SK-N-SH treated with all-trans-retinoic acid at 6 μM for 48 hours (cell line): Measurements from ENCODE around the gene CT45A3.
"Not testable (repeated sequence)": the region's sequence is repeated elsewhere in the genome, so short reads cannot be mapped to it uniquely, and the experiment has no call there.

Experiments
- ATAC-seq: fragments of 200-7000 bp; cut with Tn5 transposase; 3 replicates; pipeline ENCODE4 v1.9.1; 2020; ENCODE audit warnings: mild to moderate bottlenecking, moderate library complexity
- ARNTL ChIP-seq: fragments of 450-650 bp; formaldehyde crosslinking; IDR thresholded peaks from 2 replicates; pipeline ENCODE4 v1.5.0; 2020; ENCODE audit warnings: low read depth, mild to moderate bottlenecking, moderate library complexity, borderline replicate concordance
- BACH2 ChIP-seq: fragments of 250-450 bp; sonication (Bioruptor Pico); IDR thresholded peaks from 2 replicates; pipeline ENCODE4 v1.9.0; 2021; ENCODE audit warnings: mild to moderate bottlenecking, borderline replicate concordance
- CSDC2 ChIP-seq: fragments of 250-450 bp; sonication (Bioruptor Pico); IDR thresholded peaks from 2 replicates; pipeline ENCODE4 v1.5.0; 2020; ENCODE audit warnings: mild to moderate bottlenecking, moderate library complexity
- ESRRG ChIP-seq: fragments of 250-450 bp; sonication (Bioruptor Pico); IDR thresholded peaks from 2 replicates; pipeline ENCODE4 v1.6.1; 2021; ENCODE audit warnings: mild to moderate bottlenecking
- GLIS3 ChIP-seq: fragments of 250-450 bp; sonication (Bioruptor Pico); IDR thresholded peaks from 2 replicates; pipeline ENCODE4 v1.5.0; 2020; ENCODE audit warnings: mild to moderate bottlenecking, moderate library complexity
- ISL1 ChIP-seq: fragments of 250-450 bp; sonication (Bioruptor Pico); IDR thresholded peaks from 2 replicates; pipeline ENCODE4 v2.1.2; 2022; ENCODE audit warnings: mild to moderate bottlenecking, moderate library complexity
- OSR1 ChIP-seq: fragments of 250-450 bp; sonication (Bioruptor Pico); IDR thresholded peaks from 2 replicates; pipeline ENCODE4 v1.8.0; 2022; ENCODE audit warnings: moderate library complexity, mild to moderate bottlenecking, inconsistent platforms
- PATZ1 ChIP-seq: fragments of 250-450 bp; sonication (Bioruptor Pico); IDR thresholded peaks from 2 replicates; pipeline ENCODE4 v1.8.0; 2020; ENCODE audit warnings: mild to moderate bottlenecking, moderate library complexity, borderline replicate concordance
- PPARA ChIP-seq: fragments of 250-450 bp; sonication (Bioruptor Pico); IDR thresholded peaks from 2 replicates; pipeline ENCODE4 v1.5.0; 2020; ENCODE audit warnings: mild to moderate bottlenecking, borderline replicate concordance
- RARB ChIP-seq: fragments of 250-450 bp; sonication (Bioruptor Pico); IDR thresholded peaks from 2 replicates; pipeline ENCODE4 v1.8.0; 2021; ENCODE audit warnings: mild to moderate bottlenecking, moderate library complexity
- SNAI2 ChIP-seq: fragments of 250-450 bp; sonication (Bioruptor Pico); IDR thresholded peaks from 2 replicates; pipeline ENCODE4 v1.5.0; 2020; ENCODE audit warnings: mild to moderate bottlenecking, moderate library complexity
- TCF4 ChIP-seq: fragments of 250-450 bp; sonication (Bioruptor Pico); IDR thresholded peaks from 2 replicates; pipeline ENCODE4 v1.8.0; 2021; ENCODE audit warnings: mild to moderate bottlenecking, moderate library complexity, borderline replicate concordance
- TOX ChIP-seq: fragments of 250-450 bp; sonication (Bioruptor Pico); IDR thresholded peaks from 2 replicates; pipeline ENCODE4 v1.8.0; 2021; ENCODE audit warnings: mild to moderate bottlenecking, moderate library complexity, borderline replicate concordance
- ZFP3 ChIP-seq: fragments of 250-450 bp; sonication (Bioruptor Pico); IDR thresholded peaks from 2 replicates; pipeline ENCODE4 v1.5.0; 2020; ENCODE audit warnings: mild to moderate bottlenecking, moderate library complexity
- ZFP30 ChIP-seq: fragments of 450-650 bp; formaldehyde crosslinking; IDR thresholded peaks from 2 replicates; pipeline ENCODE4 v1.5.0; 2022; ENCODE audit warnings: mild to moderate bottlenecking, moderate library complexity
- ZNF565 ChIP-seq: fragments of 450-650 bp; formaldehyde crosslinking; conservative IDR thresholded peaks from 2 replicates; pipeline ENCODE4 v1.5.0; 2020; ENCODE audit warnings: low read depth, mild to moderate bottlenecking, moderate library complexity
- ZNF70 ChIP-seq: fragments of 450-650 bp; formaldehyde crosslinking; IDR thresholded peaks from 2 replicates; pipeline ENCODE4 v1.5.0; 2020; ENCODE audit warnings: mild to moderate bottlenecking, moderate library complexity
- TF ChIP-seq, protein P1 (sequence below): fragments of 250-450 bp; sonication (Bioruptor Pico); IDR thresholded peaks from 2 replicates; pipeline ENCODE4 v1.5.0; 2020; ENCODE audit warnings: mild to moderate bottlenecking, moderate library complexity
- TF ChIP-seq, protein P2 (sequence below): fragments of 250-450 bp; sonication (Bioruptor Pico); IDR thresholded peaks from 2 replicates; pipeline ENCODE4 v1.5.1; 2021; ENCODE audit warnings: mild to moderate bottlenecking, moderate library complexity
- TF ChIP-seq, protein P3 (sequence below): fragments of 250-450 bp; sonication (Bioruptor Pico); IDR thresholded peaks from 2 replicates; pipeline ENCODE4 v1.8.0; 2021; ENCODE audit warnings: low read depth, mild to moderate bottlenecking, moderate library complexity, borderline replicate concordance

The CT45A3 gene

DNA sequence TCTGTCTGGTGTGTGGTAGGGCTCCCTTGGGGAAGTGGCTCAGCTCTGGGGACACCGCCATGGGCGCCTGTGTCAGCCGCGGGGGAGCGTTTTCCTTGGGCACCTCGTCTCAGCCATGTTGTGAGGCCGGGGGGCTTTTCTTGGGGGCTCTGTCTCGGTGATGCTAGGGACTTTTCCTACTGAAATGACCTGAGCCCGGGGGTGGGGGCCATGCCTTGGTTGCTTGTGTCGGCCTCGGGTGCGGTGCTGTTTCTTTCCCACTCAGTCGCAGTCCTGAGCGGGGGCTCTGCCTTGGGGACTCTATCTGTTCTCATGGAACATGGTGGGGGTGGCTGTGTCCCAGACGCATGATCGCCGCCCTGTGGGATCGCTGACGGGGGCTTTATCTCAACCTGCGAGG lies 54.2 kb downstream of the CT45A3 start:
- no peak for TF ChIP-seq TOX (CRISPR knock-in tag)
- TF ChIP-seq ZNF70: no peak
- TF ChIP-seq GLIS3 (CRISPR knock-in tag): no peak
- no peak for TF ChIP-seq CSDC2 (CRISPR knock-in tag)
- TF ChIP-seq ESRRG (CRISPR knock-in tag): no peak
- no peak for TF ChIP-seq ARNTL (CRISPR knock-in tag)
- TF ChIP-seq PATZ1 (CRISPR knock-in tag): no peak
- TF ChIP-seq, protein P1, sequence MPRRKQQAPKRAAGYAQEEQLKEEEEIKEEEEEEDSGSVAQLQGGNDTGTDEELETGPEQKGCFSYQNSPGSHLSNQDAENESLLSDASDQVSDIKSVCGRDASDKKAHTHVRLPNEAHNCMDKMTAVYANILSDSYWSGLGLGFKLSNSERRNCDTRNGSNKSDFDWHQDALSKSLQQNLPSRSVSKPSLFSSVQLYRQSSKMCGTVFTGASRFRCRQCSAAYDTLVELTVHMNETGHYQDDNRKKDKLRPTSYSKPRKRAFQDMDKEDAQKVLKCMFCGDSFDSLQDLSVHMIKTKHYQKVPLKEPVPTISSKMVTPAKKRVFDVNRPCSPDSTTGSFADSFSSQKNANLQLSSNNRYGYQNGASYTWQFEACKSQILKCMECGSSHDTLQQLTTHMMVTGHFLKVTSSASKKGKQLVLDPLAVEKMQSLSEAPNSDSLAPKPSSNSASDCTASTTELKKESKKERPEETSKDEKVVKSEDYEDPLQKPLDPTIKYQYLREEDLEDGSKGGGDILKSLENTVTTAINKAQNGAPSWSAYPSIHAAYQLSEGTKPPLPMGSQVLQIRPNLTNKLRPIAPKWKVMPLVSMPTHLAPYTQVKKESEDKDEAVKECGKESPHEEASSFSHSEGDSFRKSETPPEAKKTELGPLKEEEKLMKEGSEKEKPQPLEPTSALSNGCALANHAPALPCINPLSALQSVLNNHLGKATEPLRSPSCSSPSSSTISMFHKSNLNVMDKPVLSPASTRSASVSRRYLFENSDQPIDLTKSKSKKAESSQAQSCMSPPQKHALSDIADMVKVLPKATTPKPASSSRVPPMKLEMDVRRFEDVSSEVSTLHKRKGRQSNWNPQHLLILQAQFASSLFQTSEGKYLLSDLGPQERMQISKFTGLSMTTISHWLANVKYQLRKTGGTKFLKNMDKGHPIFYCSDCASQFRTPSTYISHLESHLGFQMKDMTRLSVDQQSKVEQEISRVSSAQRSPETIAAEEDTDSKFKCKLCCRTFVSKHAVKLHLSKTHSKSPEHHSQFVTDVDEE: no peak
- no peak for TF ChIP-seq OSR1 (CRISPR knock-in tag)
- TF ChIP-seq, protein P2, sequence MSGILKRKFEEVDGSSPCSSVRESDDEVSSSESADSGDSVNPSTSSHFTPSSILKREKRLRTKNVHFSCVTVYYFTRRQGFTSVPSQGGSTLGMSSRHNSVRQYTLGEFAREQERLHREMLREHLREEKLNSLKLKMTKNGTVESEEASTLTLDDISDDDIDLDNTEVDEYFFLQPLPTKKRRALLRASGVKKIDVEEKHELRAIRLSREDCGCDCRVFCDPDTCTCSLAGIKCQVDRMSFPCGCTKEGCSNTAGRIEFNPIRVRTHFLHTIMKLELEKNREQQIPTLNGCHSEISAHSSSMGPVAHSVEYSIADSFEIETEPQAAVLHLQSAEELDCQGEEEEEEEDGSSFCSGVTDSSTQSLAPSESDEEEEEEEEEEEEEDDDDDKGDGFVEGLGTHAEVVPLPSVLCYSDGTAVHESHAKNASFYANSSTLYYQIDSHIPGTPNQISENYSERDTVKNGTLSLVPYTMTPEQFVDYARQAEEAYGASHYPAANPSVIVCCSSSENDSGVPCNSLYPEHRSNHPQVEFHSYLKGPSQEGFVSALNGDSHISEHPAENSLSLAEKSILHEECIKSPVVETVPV: no peak
- no peak for TF ChIP-seq ZNF565 (CRISPR knock-in tag)
- TF ChIP-seq ZFP3 (CRISPR knock-in tag): no peak
- TF ChIP-seq TCF4 (CRISPR knock-in tag): no peak
- no peak for TF ChIP-seq SNAI2 (CRISPR knock-in tag)
- no peak for TF ChIP-seq RARB (CRISPR knock-in tag)
- no peak for TF ChIP-seq BACH2 (CRISPR knock-in tag)
- TF ChIP-seq ZFP30: no peak
- TF ChIP-seq, protein P3, sequence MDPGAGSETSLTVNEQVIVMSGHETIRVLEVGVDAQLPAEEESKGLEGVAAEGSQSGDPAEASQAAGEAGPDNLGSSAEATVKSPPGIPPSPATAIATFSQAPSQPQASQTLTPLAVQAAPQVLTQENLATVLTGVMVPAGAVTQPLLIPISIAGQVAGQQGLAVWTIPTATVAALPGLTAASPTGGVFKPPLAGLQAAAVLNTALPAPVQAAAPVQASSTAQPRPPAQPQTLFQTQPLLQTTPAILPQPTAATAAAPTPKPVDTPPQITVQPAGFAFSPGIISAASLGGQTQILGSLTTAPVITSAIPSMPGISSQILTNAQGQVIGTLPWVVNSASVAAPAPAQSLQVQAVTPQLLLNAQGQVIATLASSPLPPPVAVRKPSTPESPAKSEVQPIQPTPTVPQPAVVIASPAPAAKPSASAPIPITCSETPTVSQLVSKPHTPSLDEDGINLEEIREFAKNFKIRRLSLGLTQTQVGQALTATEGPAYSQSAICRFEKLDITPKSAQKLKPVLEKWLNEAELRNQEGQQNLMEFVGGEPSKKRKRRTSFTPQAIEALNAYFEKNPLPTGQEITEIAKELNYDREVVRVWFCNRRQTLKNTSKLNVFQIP (CRISPR knock-in tag): no peak
- no peak for TF ChIP-seq ISL1 (CRISPR knock-in tag)
- no peak for TF ChIP-seq PPARA (CRISPR knock-in tag)
- TF ChIP-seq, all 23 proteins: peak for 0

DNA sequence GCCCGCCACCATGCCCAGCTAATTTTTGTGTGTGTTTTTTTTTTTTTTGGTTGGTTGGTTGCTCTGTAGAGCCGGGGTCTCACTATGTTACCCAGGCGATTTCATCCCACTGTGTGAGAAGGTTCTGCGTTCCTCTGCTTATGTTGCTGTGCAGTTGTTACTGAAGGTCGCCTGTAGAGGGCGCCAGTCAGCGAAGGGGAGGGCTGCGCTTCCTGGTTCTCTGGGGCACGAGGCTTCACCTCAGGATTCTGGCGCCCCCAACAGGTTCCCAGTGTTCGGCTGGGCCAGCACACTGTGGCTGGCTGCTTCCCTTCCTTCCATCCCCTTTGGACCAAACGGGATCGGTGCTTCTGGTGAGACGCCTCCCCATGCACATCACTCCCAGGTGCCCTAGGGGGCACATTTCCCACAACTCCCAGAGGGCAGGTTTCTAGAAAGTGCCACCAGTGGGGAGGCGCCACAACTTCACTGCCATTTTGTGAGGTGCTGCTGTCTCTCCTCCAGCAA lies 54.8 kb downstream of the CT45A3 start, which contains the start of gene CT45A1:
Gene CT45A1, plus strand, starts transcription at position 457 of the 507 bp plus-strand sequence. CDS start 5,302 bp downstream, outside the sequence.
- ATAC-seq: not testable (repeated sequence)

More for the DNA sequence above, 54.2 kb downstream of the CT45A3 start:
- ATAC-seq: no peak
